HepG2 (cell line): ENCODE measurements around the gene SLC2A4. TPM values are rescaled to one million over a fixed set of nuclear protein-coding genes. Genes with fewer than 3 reads are reported as not detected.

Source experiments
- ATAC-seq: fragments of 200-7000 bp; cut with Tn5 transposase; 3 replicates; pipeline ENCODE4 v1.9.1; 2020; ENCODE audit warnings: mild to moderate bottlenecking, moderate library complexity
- BruUV-seq: library from RNA; stranded (reverse); fragments of 400-500 nt; replicated peaks from 2 replicates; lab custom pipeline; 2021; lab: Mats Ljungman, UMichigan
- CTCF ChIA-PET: fragments of 300-600 bp; formaldehyde crosslinking; extraction: SDS; loops from one replicate; lab custom pipeline; 2021; ENCODE audit warnings: low total read pairs, inconsistent platforms, low intra/inter-chr PET ratio; lab: Yijun Ruan, JAX
- POLR2A ChIA-PET: fragments of 350-600 bp; sonication (Branson Sonifier 250); formaldehyde crosslinking; loops from one replicate; lab custom pipeline; 2020; ENCODE audit warnings: antibody characterized with exemption, inconsistent platforms; lab: Yijun Ruan, JAX
- DNase-seq: peaks from one replicate; pipeline ENCODE4 v3.0.0-alpha.2; 2015; ENCODE audit warnings: low spot score
- FAIRE-seq: peaks from 3 replicates; lab custom pipeline; 2011; peaks lifted over from hg19 to GRCh38; lab: Jason Lieb, UNC
- H2AFZ ChIP-seq: one replicate; pipeline ENCODE4 v1.6.1; 2011; ENCODE audit warnings: low read length, inconsistent platforms
- H3K27ac ChIP-seq: fragments of 300-600 bp; 3 replicates; pipeline ENCODE4 v1.8.0; 2011; ENCODE audit warnings: mixed run types, mild to moderate bottlenecking, mixed read lengths, low read length, inconsistent platforms; ENCODE audit not compliant: insufficient read depth; ENCODE audit errors: extremely low read length
- H3K27me3 ChIP-seq, 2 experiments: fragments of 200-600 bp in 1 of 2; 2 replicates in 1 of 2; 3 replicates in 1 of 2; pipeline versions ENCODE4 v1.6.0 to v1.8.0; 2011; ENCODE audit warnings: low read length in 2 of 2, mild to moderate bottlenecking in 2 of 2, moderate library complexity in 2 of 2, inconsistent platforms in 1 of 2; ENCODE audit not compliant: insufficient read depth in 2 of 2, control insufficient read depth in 1 of 2
- H3K36me3 ChIP-seq, 2 experiments: fragments of 200-600 bp in 1 of 2; replicated peaks in 1 of 2; 2 replicates in 1 of 2; 3 replicates in 1 of 2; pipeline versions ENCODE4 v1.5.1 to v1.8.0; 2011; ENCODE audit warnings: low read length in 2 of 2, inconsistent platforms in 1 of 2; ENCODE audit not compliant: insufficient read depth in 2 of 2, control insufficient read depth in 1 of 2
- H3K4me1 ChIP-seq: 2 replicates; pipeline ENCODE4 v1.5.1; 2012; ENCODE audit warnings: low read length, inconsistent platforms; ENCODE audit not compliant: insufficient read depth
- H3K4me2 ChIP-seq: 2 replicates; pipeline ENCODE4 v1.6.0; 2011; ENCODE audit warnings: low read depth, low read length, inconsistent platforms
- H3K4me3 ChIP-seq, 3 experiments: fragments of 200-600 bp in 1 of 3; sonication (generic), shearing (Covaris generic) in 1 of 3; replicated peaks in 1 of 3; 2 replicates each; pipeline ENCODE4 v1.5.1; 2011 to 2016; ENCODE audit warnings: low read length in 3 of 3, inconsistent platforms in 2 of 3, low read depth in 2 of 3, mild to moderate bottlenecking in 2 of 3, control low read depth in 1 of 3, mixed read lengths in 1 of 3; ENCODE audit not compliant: insufficient read depth in 1 of 3
- H3K79me2 ChIP-seq: one replicate; pipeline ENCODE4 v1.6.1; 2011; ENCODE audit warnings: low read length, inconsistent platforms; ENCODE audit not compliant: insufficient read depth
- H3K9ac ChIP-seq: 2 replicates; pipeline ENCODE4 v1.6.0; 2011; ENCODE audit warnings: mild to moderate bottlenecking, low read depth, low read length, inconsistent platforms; ENCODE audit not compliant: insufficient read depth
- H3K9me3 ChIP-seq: 2 replicates; pipeline ENCODE4 v1.5.1; 2012; ENCODE audit warnings: mild to moderate bottlenecking, low read length
- H4K20me1 ChIP-seq: 2 replicates; pipeline ENCODE4 v1.6.0; 2011; ENCODE audit warnings: inconsistent platforms, mild to moderate bottlenecking, low read length, moderate library complexity; ENCODE audit not compliant: insufficient read depth
- HOXA9 ChIP-seq: sonication (generic); formaldehyde crosslinking; IDR thresholded peaks from 2 replicates; pipeline ENCODE4 v1.8.1; 2022; ENCODE audit warnings: missing genetic modification reagents, mild to moderate bottlenecking, moderate library complexity, borderline replicate concordance
- ZMAT3 ChIP-seq: sonication (generic); formaldehyde crosslinking; conservative IDR thresholded peaks from 2 replicates; pipeline ENCODE4 v1.7.0; 2021; ENCODE audit warnings: missing genetic modification reagents
- ZNF138 ChIP-seq: sonication (generic); formaldehyde crosslinking; IDR thresholded peaks from 2 replicates; pipeline ENCODE4 v1.5.0; 2020; ENCODE audit warnings: mild to moderate bottlenecking, low read depth, missing genetic modification reagents
- ZNF235 ChIP-seq: sonication (generic); formaldehyde crosslinking; IDR thresholded peaks from 2 replicates; pipeline ENCODE4 v1.8.1; 2023; ENCODE audit warnings: mild to moderate bottlenecking, missing genetic modification reagents, borderline replicate concordance
- ZNF546 ChIP-seq: sonication (generic); formaldehyde crosslinking; conservative IDR thresholded peaks from 2 replicates; pipeline ENCODE4 v1.8.1; 2023; ENCODE audit warnings: mild to moderate bottlenecking, missing genetic modification reagents
- WGBS: methylation state at CpG from one replicate; pipeline ENCODE4 v1.1.6; 2017; ENCODE audit warnings: low lambda C conversion rate; 5-methylcytosine and 5-hydroxymethylcytosine counted together
- in situ Hi-C: cut with HindIII; loops from 2 replicates; pipeline ENCODE4 v1.10.0; 2017; ENCODE audit warnings: low pct_unique_long_range_greater_than_20kb; ENCODE audit not compliant: extremely low pct_ligation_motif_present
- intact Hi-C: fragments of 100-400 bp; cut with micrococcal nuclease; formaldehyde crosslinking; loops from one replicate; pipeline ENCODE4 v1.10.0; 2022; ENCODE audit not compliant: unreplicated experiment
- polyA plus RNA-seq, 8 experiments: library from polyadenylated mRNA; depleted of rRNA in 3 of 8; stranded (reverse) in 7 of 8; unstranded in 1 of 8; fragments of >200 nt; fragmentation: Illumina TruSeq in 4 of 8; extraction: Trizol in 4 of 8; gene quantifications; 2 replicates each; pipeline versions ENCODE4 v1.2.1 to v1.2.3, GENCODE V29; 2011 to 2016; ENCODE audit warnings: low read depth in 4 of 8, missing spikeins in 1 of 8, mixed read lengths in 1 of 8; ENCODE audit not compliant: insufficient read depth in 1 of 8
- total RNA-seq, 5 experiments: library from RNA; depleted of rRNA; stranded (reverse); fragments of >200 nt; fragmentation: Illumina TruSeq; extraction: Trizol; gene quantifications; 2 replicates each; pipeline ENCODE4 v1.2.3, GENCODE V29; 2016; ENCODE audit warnings: low read depth in 1 of 5
- TF ChIP-seq, protein P1 (sequence below), 2 experiments: sonication (generic) in 1 of 2; formaldehyde crosslinking in 1 of 2; IDR thresholded peaks; 2 replicates each; pipeline versions ENCODE4 v1.4.0 to v1.6.1; 2018 to 2020; ENCODE audit warnings: missing genetic modification reagents in 2 of 2, borderline replicate concordance in 1 of 2, low read depth in 1 of 2, mild to moderate bottlenecking in 1 of 2, missing biosample characterization in 1 of 2
- TF ChIP-seq, protein P2 (sequence below), 2 experiments: fragments of 450-650 bp in 1 of 2; sonication (generic) in 1 of 2; formaldehyde crosslinking; IDR thresholded peaks; 2 replicates each; pipeline versions ENCODE4 v1.5.0 to v1.8.0; 2020 to 2022; ENCODE audit warnings: mild to moderate bottlenecking in 1 of 2, missing genetic modification reagents in 1 of 2

The SLC2A4 gene
- total and polyA plus RNA-seq, 2 of the 13 experiments (the other 11 are each of a cell fraction or from before 2014, with no cell fraction given), result 4.9 to 5.8 TPM

DNA sequence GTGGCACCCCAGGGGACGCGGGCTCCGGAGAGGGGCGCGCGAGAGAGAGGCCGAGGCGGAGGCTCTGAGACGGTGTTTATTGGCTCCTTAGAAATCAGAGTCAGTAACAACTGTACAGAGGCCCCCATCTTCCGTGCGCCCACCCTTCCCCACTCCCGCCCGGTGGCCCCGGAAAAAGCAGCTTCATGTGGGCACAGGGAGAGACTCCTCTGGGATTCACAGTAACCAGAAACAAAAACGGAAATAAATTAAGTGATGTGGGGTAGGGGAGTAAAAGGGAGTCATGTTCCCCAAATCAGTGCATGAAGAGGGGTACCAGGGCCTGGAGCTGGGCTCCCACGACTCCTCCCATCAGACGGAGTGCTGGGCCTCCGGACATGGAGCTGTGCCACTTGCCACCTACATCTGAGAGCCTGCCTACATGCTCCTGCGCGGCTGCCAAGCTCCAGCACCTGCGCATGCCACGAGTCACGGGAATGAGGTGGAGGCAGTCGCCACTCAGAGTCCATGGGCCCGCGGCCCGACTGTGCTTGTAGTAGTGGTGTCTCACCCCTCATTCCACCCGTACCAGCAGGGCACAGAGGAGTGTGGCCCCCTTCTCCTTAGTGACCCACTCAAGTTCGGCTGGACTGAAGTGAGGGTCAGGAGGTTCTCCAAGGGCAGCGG lies 34.2 kb downstream of the SLC2A4 start (continued):
- TF ChIP-seq, protein P1, sequence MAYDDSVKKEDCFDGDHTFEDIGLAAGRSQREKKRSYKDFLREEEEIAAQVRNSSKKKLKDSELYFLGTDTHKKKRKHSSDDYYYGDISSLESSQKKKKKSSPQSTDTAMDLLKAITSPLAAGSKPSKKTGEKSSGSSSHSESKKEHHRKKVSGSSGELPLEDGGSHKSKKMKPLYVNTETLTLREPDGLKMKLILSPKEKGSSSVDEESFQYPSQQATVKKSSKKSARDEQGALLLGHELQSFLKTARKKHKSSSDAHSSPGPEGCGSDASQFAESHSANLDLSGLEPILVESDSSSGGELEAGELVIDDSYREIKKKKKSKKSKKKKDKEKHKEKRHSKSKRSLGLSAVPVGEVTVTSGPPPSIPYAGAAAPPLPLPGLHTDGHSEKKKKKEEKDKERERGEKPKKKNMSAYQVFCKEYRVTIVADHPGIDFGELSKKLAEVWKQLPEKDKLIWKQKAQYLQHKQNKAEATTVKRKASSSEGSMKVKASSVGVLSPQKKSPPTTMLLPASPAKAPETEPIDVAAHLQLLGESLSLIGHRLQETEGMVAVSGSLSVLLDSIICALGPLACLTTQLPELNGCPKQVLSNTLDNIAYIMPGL (CRISPR knock-in tag; IDR thresholded peaks at IDR 0.05; ENCODE audit: borderline replicate concordance in 1 of 2, low read depth in 1 of 2), result 0 out of 4 replicates have a peak, but pooled peaks of 1 of the 2 experiments have one; percentile 13

DNA sequence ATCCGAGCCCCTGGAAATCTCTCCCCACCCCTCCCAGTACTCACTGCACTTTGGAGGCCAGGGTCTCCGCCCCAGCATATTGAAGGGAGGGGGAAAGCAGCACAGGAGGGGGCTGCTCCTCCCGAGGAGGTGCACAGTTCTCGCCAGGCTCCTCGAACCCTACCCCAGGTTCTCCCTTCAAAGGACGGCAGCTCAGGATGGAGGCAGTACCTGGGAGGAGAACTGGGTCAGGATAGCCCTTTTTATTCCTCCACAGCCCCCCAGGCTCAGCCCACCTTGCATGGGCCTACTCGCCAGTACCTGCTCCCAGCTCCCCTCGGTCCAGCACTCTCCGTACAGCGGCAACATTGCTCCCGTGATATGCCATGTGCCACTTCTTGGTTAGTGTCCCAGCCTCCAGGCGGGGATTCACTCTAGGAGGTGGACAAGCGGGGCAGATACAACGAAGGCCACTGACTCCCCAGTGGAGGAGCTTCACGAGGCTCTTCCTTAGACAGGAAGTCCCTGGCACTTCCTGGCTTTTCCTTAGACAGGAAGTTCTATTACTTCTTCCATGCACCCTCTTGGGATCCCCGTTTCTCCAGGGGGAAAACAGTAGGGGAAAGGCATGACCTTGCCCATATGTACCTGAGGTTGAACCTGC lies 35.8 kb downstream of the SLC2A4 start:
- no peak for FAIRE-seq
- BruUV-seq, result no TSS peak
- WGBS, result 96% methylated on average over 12 of the region's 16 CpGs
- in situ Hi-C loops, result no loop called here
- Histone ChIP-seq H3K36me3 (peaks cover 19 to 53% of the 10 kb centered on the region in 2 experiments), H3K9me3 (no peaks in the 10 kb centered on the region), H4K20me1 (peaks cover 16% of the 10 kb centered on the region; the same call in 1 of the 2 replicates), H3K9ac (no peak overlapping the region), H3K27me3 (no peaks in the 10 kb centered on the region), H3K4me1 (peaks cover 22% of the 10 kb centered on the region), H3K27ac (no peak overlapping the region), H3K4me2 (no peak overlapping the region), H3K79me2 (peaks cover 10% of the 10 kb centered on the region), H2AFZ (no peak overlapping the region), H3K4me3 (no peak overlapping the region)
- ATAC-seq, result no peak
- intact Hi-C loops, result no loop called here
- DNase-seq, result no peak
- TF ChIP-seq ZNF138 (no peak), ZNF546 (CRISPR knock-in tag) (no peak), ZNF235 (CRISPR knock-in tag) (no peak), HOXA9 (CRISPR knock-in tag) (no peak), ZMAT3 (CRISPR knock-in tag) (no peak)
- TF ChIP-seq, protein P2, sequence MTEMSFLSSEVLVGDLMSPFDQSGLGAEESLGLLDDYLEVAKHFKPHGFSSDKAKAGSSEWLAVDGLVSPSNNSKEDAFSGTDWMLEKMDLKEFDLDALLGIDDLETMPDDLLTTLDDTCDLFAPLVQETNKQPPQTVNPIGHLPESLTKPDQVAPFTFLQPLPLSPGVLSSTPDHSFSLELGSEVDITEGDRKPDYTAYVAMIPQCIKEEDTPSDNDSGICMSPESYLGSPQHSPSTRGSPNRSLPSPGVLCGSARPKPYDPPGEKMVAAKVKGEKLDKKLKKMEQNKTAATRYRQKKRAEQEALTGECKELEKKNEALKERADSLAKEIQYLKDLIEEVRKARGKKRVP (CRISPR knock-in tag; IDR thresholded peaks at IDR 0.05), result no peak
- TF ChIP-seq, protein P1 (CRISPR knock-in tag; IDR thresholded peaks at IDR 0.05; ENCODE audit: borderline replicate concordance in 1 of 2, low read depth in 1 of 2), result no peak
- ChIA-PET POLR2A (interaction anchor here (0.8 kb wide), 1 partner anchor 12 kb away, joined by 4 read pairs; the partner anchor contains the start of gene NEURL4), CTCF (no interaction called here)
